GM18502 (cell line): Measurements from ENCODE around the gene PPP2CA.

Source experiments
- ATAC-seq: cut with Tn5 transposase; IDR thresholded peaks from one replicate; pipeline ENCODE4 v1.9.1; 2021; ENCODE audit warnings: mild to moderate bottlenecking; ENCODE audit not compliant: unreplicated experiment, poor library complexity

The PPP2CA gene

DNA sequence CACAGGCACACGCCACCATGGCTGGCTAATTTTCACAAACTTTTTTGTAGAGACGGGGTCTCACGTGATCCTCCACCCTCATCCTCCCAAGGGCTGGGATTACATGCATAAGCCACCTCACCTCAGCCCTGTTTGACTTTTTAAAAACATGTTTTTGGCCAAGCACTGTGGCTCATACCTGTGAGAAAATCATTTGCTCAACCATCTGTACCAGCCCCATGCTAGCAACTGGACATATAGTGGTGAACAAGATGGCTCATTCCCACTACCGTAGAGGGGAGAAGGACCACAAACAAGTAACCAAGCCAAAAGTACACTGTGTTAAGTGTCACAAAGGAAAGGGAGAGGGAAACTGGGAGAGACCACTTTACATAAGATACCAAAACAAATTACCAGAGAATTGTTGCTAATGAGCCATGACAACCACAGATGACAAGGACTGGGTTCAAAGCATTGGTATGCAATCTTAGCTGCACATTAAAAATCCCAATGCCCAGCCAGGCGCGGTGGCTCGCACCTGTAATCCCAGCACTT, 19.2 kb downstream of the PPP2CA start:
- ATAC-seq, result no peak

DNA sequence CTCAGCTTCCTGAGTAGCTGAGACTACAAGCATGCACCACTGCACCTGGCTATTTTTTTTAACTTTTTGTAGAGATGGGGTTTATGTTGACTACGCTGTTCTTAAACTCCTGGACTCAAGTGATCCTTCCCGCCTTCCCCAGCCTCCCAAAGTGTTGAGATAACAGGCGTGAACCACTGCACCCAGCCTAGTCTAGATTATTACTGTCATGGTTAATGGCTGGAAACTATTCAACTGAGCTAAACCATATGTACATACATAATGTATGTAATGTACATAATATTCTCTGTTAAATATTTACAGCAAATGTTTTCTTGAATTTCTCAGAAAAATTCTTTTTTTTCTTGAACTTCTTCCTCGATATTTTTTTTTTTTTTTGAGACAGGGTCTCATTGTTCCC, 21.3 kb downstream of the PPP2CA start:
- no peak for ATAC-seq

DNA sequence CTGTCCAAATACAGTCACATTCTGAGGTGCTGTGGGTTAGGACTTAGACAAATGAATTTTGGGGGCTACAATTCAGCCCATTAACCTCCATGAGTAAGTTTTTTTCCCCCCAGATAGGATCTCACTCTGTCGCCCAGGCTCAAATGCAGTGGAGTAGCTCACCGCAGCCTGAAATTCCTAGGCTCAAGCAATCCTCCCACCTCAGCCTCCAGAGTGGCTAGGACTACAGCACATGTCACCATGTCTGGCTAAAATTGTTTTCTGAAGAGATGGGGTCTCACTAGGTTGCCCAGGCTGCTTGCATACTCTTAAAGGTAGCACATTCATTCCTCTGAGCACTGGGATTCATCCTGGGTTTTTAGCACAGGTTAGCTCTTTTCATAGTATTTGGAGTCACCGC, 22.2 kb downstream of the PPP2CA start:
- ATAC-seq, result no peak

DNA sequence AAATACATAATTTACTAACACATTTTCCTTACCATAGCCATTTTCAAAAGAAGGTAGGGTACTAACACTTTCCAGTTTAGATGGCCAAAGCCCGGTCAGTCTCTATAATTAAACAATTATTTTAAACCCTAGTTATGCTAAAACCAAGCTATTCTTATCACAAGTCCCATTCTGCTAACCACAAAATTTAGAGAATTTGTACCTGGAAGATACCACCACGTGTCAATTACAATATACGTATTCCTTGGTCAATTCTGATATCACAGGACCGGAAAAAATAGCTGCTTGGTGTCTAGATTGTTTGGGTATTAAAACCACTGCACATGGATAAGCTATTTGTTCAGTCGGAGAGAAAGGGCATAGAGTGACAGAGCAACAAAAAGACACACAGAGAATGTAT, 30.2 kb downstream of the PPP2CA start:
- no peak for ATAC-seq

DNA sequence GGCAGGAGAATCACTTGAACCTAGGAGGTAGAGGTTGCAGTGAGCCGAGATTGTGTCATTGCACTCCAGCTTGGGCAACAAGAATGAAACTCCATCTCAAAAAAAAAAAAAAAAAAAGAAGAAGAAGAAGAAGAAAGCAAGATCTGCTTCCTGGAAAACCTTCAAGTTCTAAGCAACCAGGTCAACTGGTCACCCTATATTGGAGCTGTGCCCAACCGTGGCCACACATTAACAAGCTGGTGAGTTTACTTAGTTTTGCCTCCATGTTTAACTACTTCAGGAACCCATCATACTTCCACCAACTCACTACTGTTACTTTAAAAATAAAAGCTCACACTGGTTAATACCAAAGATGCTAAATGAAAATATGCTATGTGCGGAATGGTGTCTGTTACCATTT, 36.8 kb downstream of the PPP2CA start:
- no peak for ATAC-seq

DNA sequence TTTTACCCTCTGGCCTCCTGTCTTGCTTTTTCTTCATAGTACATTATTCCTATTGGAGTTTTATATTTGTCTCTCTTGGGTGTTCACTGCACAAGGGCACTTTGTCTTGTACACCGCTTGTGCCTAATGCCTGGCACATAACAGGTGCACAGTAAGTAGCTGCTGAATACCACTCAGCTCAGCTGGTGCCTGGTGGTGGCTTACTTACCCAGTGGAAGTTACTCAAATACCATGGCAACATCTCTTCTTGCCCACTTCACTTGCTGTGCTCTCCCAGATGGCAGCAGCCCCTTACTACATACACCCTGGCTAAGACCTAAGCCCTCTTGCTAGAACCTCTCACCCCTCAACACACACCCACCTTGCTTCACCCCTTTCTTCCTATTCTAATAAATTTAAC, 37.8 kb downstream of the PPP2CA start:
- ATAC-seq, result no peak

DNA sequence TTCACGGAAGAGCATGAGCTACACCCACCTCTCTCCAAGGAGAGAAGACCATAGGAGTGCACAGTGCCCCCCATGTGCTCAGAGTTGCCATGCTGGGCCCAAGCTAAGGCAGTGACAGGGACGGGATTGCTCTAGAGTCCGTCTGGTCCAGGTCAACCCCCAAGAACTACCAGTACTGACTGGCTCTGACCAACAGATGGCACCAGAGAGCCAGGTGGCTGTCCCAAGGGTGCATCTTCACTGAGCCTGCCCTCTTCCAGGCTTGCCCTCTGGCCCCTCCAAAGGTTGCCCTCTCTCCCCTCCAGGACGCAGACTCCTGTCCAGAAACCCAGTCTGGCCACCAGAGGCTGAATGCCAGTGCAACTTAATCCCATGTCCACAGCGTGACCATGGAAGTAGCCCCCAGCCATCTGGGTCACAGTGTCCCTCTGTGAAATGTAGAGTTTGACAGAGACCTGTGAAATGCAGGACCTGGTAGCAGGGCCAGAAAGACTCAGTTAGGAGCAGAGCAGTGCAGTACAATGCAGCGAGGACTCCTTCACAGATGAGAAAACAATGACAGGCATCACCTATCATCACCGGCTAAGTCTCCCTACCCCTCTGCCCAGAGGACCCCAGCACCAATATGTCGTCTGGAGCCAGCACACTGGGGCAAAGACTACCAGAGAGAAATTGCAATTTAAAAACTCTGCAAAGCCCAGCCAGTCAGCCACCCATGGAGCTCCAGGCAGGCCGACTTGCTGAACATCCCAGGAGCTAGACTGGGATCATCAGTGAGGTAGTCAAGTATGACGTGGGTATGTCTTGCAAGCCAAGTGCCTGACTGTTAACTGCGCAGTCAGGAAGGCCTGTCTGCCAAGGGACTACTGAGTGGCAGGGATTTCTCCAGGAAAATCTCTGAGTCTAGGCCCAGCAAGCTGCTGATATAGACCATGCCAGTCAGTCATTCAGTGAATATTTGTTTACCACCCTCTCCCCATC, 41.4 kb downstream of the PPP2CA start:
- ATAC-seq, result peak; percentile 78

DNA sequence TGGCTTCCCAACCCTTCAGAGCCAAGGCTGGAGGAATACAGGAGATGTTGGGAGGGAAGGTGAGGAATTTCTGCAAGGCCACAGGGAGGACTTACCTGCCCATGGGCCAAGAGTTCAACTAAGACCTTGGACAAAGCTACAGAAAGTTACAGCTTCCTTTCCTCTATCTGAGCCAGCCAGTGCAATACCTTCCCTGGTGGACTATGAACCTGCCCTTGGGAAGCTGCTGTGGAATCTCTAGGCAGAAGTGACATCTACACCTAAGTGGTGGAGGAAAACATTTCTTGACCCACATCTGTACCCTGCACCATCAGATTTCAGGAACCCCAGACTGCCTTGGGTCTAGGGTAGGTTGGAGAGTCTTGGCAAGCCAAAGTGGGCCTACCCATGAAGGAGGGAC, 42.4 kb downstream of the PPP2CA start:
- ATAC-seq, result no peak

DNA sequence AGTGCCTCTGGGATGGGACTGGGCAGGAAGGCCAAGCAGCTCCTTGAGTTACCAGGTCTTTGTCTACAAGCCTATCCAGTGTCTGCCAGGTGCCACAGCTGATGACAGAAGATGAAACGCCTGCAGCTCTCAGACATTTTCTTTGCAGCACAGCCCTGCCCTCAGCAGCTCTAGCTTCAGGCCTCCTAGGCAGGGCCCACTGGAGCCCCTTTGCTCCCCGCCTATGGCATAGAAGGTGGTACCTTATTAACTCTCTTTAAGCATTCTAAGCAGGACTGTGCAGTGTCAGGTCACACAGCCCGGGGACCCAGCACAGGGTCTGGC, 47.8 kb downstream of the PPP2CA start:
- no peak for ATAC-seq

DNA sequence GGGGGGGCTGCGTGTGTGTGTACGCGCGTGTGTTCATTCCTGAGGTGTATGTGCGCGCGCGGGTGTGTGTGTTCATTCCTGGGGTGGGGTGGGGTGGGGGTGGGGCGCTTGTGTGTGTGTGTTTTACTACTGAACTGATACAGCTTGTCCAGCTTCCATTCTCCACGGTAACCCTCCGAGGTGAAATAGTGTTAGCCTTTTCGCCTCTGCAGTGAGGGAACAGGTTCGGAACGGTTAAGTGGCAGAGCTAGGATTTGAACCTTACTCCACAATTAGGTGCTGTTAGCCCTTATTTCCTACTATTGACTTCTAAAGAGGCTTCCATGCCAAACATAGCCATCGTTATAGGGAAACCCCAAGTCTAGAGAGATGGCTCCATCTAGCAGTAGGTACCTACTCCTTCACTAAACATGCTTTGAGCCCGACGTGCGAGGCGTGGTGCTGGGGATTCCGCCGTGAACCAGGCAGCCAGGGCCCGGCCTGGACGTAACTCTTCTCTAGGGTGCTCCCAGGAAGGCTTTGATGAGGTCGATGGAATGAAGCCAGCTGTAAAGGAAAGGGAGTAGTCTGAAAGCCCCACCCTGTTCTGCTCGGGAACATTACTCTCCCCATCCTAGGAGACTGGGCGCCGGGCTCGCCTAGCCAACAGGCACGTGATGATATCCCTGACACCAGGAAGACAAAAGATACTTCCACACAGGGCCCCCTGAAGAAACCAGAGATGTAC, 48.3 kb downstream of the PPP2CA start:
- peak; percentile 5 for ATAC-seq

DNA sequence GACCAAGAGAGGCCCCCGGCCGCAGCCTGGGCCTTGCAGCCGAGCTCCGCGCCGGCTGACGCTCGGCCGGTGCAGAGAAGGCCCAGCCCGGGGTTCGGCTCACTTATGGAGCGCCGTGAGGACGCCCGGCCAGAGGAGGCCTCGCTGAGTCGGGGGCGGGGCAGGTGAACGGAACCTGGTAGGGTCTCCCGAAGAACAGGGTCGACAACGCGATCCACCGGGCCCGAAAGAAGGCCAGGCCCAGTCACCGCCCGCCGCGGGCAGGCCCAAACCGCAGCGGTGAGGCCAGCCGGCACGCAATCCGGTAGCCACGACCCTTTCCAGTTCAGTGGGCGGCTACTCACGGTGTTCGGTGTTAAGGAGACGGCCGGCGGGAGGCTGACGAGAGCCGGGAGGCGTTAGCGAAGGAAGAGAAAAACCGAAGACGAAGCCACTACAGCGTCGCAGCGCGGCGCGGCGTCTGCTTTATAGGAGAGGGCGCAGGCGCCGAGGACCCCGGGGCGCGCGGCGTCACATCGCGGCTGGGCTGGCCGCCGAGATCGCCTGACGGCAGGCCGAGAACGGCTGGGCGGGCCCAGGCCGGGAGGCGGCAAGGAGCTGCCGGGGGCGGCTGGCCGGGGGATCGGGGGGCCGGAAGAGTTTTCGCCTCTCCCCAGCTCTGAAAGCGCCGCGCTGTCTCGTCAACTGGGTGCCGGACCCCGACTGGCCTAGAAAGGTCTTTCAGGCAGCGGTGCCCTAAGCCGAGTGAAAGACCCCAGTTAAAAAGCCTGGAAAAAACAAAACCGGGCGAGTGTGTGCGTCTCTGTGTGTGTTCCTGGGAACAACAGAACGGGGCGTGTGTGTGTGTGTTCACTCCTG, 49.1 kb downstream of the PPP2CA start, which contains the start of gene SKP1:
SKP1 (minus strand) TSS at position 440 of the 858 bp plus-strand sequence. CDS start 2,928 bp downstream, outside the sequence.
- peak; percentile 82 for ATAC-seq

DNA sequence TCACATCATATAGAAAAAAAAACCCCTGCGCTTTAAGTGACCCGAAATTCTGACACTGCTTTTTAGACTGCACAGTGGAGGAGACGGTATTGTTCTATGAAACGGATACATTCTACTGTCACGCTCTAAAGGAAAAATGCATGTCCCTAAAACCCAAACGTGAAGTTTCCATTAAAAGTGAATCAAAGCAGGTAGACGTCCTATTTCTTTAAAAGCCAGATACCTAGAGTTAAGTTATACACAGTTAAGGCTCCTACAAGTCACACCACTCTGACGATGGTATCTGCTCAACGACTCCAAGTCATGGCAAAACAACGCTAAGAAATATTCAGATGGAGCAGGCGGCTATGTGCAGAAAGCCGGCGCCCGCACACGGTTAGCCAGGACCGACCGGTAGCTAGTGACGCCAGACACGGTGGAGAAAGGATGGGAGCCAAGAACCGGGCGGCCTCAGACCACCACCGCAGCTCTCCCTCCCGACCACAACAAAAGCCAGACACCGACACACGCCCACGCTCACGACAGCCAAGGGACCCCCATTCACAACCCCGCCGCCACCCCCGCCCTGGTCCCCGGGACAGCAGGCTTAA, 49.9 kb downstream of the PPP2CA start:
- ATAC-seq, result peak; percentile 25

DNA sequence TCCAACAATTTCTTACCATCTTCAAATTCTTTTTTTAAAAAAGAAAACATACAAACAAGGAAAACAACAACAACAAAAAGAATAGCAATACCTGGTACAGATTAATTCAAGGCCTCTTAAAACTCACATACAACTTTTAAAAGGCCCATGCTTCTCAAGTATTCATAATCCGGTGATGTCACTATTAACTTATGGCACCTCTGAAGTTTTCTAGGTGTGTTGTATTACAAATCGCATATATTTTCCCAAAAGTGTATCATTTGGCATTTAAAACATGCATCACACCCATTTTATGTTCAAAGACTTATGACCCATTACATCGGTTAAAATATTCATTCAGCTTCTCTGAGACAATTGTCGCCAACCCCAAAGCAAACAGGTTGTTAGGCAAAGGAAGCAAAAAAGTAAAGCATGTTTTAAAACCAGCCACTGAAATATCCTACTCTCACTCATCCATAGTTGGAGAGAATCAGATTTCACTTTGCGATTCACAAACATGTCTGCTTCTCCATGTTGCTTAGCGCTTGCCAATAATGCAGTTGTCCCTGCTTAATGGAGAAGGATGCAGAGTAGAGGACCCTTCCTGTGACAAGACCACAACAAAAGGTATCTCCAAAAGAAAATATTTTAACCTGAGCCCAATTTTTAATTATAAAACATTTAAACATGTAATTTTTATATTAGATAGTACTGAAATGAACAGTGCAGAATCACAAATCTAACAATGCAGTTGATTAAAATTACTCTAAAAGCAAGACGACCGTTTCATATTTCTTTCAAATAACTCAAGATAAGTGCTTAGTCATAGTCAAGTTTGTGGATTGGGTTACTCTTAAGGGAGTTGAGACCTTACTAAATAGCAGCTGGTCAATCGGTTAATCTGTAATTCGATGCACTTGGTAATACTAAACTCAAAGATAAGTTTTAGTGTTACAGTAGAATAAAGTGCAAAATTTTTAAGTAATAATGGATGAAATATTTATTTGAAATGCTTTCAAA, 50.7 kb downstream of the PPP2CA start:
- ATAC-seq, result no peak

DNA sequence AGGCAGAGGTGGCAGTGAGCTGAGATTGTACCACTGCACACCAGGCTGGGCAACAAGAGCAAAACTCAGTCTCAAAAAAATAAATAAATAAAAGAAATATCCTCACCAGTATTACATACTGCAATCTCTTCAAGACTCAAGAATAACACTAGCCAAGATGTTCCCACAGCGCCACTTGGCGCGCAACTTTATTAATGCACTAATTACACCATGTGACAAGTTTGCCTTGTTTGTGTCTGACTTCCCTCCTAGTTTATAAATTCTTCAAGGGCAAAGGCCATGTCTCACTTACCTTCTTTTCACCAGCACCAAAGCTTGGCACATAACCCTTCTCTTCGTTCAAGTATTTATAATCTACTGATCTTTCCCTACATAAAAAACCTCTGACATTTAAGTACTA, 53.9 kb downstream of the PPP2CA start:
- no peak for ATAC-seq

DNA sequence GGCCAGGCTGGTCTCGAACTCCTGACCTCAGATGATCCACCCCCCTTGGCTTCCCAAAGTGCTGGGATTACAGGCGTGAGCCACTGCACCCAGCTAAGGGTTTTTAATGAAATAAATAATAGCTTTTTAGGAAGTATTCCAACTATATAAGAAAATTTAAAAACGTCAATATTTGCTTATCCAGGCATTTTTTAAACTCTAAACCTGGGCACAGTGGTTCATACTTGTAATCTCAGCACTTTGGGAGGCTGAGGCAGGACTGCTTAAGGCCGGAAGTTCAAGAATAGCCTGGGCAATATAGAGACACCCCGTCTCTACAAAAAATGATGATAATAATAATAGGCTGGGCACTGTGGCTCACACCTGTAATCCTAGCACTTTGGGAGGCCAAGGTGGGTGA, 63.3 kb downstream of the PPP2CA start:
- ATAC-seq, result no peak

DNA sequence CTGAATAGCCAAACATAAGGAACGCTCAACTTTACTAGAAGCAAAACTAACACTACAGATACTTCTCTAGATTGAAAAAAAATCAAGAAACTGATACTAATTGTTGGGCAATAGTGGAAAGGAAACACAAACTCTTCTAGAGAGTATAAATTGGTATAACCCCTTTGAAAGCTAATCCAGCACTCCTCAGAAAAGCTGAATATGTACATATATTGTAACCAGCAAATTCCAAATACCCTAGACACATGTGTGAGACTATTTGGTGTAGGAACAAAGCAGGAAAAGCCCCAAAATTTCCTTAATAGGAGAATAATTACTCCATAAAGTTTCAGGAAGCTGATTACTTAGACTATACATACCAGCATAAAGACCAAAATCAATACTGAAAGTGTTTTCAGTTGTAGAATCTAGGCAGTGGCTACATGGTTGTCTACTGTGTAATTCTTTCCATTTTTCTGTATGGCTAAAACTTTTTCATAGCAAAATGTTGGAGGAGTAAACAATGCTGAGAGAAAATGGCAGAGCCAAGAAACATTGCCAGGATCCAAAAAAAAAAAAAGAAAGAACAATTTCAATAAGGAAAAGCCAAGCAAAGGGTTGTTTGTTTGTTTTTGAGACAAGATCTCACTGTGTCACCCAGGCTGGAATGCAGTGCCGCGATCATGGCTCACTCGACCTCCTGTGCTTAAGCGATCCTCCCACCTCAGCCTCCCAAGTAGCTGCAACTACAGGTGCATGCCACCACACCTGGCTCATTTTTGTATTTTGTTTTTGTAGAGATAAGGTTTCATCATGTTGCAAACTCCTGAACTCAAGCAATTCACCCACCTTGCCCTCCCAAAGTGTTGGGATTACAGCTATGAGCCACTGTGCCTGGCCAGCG, 64.1 kb downstream of the PPP2CA start:
- no peak for ATAC-seq

DNA sequence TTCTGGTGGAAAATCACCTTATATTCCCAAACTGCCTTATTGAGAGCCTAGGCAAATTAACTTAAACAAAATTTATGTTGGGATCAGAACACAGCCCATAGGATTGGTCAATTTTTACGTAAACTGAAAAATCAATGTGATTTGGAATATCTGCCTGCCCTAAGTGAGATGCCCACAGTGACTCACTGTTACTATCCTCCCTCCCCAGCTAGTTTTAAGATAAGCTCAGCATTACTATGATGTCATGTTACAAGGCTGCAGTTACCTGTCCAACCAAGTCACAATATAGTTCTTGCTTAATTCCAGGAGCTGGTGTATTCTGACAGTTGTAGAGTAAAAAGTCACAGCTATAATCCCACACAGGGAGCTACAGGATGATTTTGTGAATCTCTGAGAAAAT, 72.2 kb downstream of the PPP2CA start:
- no peak for ATAC-seq

DNA sequence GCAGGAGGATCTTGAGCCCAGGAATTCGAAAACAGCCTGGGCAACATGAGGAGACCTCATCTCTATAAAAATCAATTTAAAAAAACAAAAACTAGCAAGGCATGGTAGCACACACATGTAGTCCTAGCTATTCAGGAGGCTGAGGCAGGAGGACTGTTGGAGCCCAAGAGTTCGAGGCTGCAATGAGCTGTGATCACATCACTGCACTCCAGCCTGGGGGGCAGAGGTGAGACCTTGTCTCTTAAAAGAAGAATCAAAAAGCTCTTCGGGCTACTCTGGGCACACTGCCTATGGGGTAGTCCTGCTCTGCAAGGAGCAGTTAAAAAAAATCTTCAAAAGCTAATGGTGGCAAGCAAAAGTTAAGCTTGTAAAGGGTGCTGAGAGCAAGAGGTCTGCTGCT, 72.6 kb downstream of the PPP2CA start:
- no peak for ATAC-seq
